ENCODE results near the gene VEZF1. TPM values are rescaled to one million over a fixed set of nuclear protein-coding genes. Genes with fewer than 3 reads are reported as not detected.

Gene VEZF1
- total RNA-seq, 2 experiments from 2014 or later, result 17.9 to 19.6 TPM

DNA sequence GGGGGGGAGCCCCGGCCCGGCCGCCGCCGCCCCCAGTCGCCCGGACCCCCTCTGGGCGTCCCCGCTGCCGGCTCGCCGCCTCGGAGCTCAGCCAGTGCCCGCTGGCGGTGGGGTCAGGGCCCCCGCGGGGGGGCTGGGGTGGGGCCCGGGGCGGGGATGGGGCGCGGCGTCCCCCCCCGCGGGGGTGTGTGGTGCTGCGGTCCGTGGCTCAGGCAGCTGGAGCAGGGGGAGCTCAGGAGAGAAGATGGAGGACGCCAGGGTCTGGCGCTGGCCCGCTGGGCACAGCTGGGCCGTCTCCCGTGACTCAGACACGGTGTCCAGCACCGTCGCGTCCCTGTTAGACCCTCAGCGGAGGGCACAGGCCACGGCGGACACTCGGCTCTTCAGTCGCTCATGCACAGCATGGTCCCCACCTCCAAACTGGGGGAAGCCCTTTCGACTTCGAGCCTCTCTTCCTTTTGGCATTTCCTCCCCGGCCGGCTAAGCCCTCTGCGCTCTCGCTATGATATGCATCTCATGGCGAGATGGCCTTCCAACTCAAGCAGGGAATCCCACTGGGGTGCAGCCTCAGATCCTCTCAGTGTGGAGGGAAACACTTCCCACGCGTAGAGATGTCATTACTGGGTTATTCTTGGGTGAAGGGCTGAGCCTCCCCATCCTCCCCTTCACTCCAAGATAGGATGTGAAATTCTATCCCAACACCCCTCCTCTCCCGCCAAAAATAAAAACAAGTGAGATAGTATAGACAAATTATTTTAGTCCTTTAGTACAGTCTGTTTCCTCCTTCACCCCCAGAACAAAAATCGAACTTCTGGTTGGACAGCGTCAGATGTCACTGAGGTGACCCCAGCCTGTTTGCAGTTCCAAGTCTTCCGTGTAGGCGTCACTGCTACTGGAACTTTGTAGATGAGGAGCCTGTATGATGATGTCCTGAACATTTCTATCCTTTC, 522 bp upstream of the VEZF1 start:
- intact Hi-C loops (cut with micrococcal nuclease), result loop anchor here (5.0 kb wide), 1 partner anchor 36 kb away; no protein-coding TSS in a partner anchor
- peaks cover 62% of the 10 kb centered on the region for H3K4me1 Mint-ChIP-seq (ENCODE audit: low read depth)
- ATAC-seq, result peak; percentile 60
- H3K9me3 Mint-ChIP-seq, result no peaks in the 10 kb centered on the region
- H3K27ac Mint-ChIP-seq, result peak overlapping the region; percentile 89
- peak; percentile 65 for DNase-seq
- CTCF ChIA-PET, result interaction anchor here (1.2 to 4.1 kb wide), 5 partner anchors 9 to 130 kb away, joined by 3 to 54 read pairs (median 6); no protein-coding TSS in a partner anchor
- no peak for TF ChIP-seq CTCF (IDR thresholded peaks at IDR 0.05)
- peaks cover 19% of the 10 kb centered on the region for H3K36me3 Mint-ChIP-seq (ENCODE audit: low read depth)
- H3K27me3 Mint-ChIP-seq, result no peaks in the 10 kb centered on the region
- POLR2A ChIA-PET, result interaction anchor here (1.0 to 12.1 kb wide), 9 partner anchors 8 to 139 kb away, joined by 3 to 230 read pairs (median 3); partner anchors contain the start of genes MRPS23 and SRSF1
- peak overlapping the region; percentile 81 for H3K4me3 Mint-ChIP-seq

GRCh38 chr17:57986841-57987580, 1.0 kb downstream of the VEZF1 start:
- Mint-ChIP-seq H3K27ac (peak overlapping the region; percentile 91), H3K9me3 (no peaks in the 10 kb centered on the region), H3K4me3 (peak overlapping the region; percentile 87), H3K27me3 (no peaks in the 10 kb centered on the region), H3K36me3 (ENCODE audit: low read depth) (peaks cover 26% of the 10 kb centered on the region), H3K4me1 (ENCODE audit: low read depth) (peaks cover 71% of the 10 kb centered on the region)
- DNase-seq (peak; percentile 74), ATAC-seq (peak; percentile 43)
- ChIA-PET CTCF (interaction anchor here (1.1 to 3.0 kb wide), 9 partner anchors 8 to 153 kb away, joined by 3 to 32 read pairs (median 10); partner anchors contain the start of gene CUEDC1), POLR2A (interaction anchor here (1.0 to 1.9 kb wide), 6 partner anchors 9 to 124 kb away, joined by 3 to 16 read pairs (median 4); no protein-coding TSS in a partner anchor)
- no peak for TF ChIP-seq CTCF (IDR thresholded peaks at IDR 0.05)
- intact Hi-C loops (cut with micrococcal nuclease), result loop anchor here (5.0 kb wide), 1 partner anchor 35 kb away; no protein-coding TSS in a partner anchor

DNA sequence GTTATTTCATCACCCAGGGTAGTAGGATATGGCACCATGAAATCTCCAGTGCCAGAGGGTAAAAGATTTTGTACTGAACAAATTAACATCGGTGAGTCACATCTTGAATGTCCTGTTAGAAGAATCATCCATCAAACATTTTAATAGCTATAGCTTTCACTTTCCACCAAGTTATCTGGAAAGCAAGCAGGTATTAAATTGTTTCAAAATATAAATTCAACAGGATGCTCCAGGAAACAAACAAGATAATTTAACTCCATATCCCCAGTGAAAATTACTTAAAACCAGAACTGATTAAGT, 2.4 kb downstream of the VEZF1 start:
- ChIA-PET POLR2A (interaction anchor here (0.8 to 1.9 kb wide), 4 partner anchors 11 to 118 kb away, joined by 3 to 16 read pairs (median 4); partner anchors contain the start of gene SRSF1), CTCF (interaction anchor here (0.7 to 3.0 kb wide), 13 partner anchors 8 to 152 kb away, joined by 3 to 32 read pairs (median 7); partner anchors contain the start of gene CUEDC1)
- no peaks in the 10 kb centered on the region for H3K9me3 Mint-ChIP-seq
- peaks cover 71% of the 10 kb centered on the region for H3K4me1 Mint-ChIP-seq (ENCODE audit: low read depth)
- peak overlapping the region; percentile 38 for H3K4me3 Mint-ChIP-seq
- ATAC-seq, result no peak
- TF ChIP-seq CTCF (IDR thresholded peaks at IDR 0.05), result no peak
- H3K27ac Mint-ChIP-seq, result no peak overlapping the region
- intact Hi-C loops (cut with micrococcal nuclease), result loop anchor here (5.0 kb wide), 1 partner anchor 33 kb away; no protein-coding TSS in a partner anchor
- H3K36me3 Mint-ChIP-seq (ENCODE audit: low read depth), result peaks cover 34% of the 10 kb centered on the region
- no peaks in the 10 kb centered on the region for H3K27me3 Mint-ChIP-seq
- no peak for DNase-seq

- H3K9me3 Mint-ChIP-seq, result no peaks in the 10 kb centered on the region
- peaks cover 39% of the 10 kb centered on the region for H3K36me3 Mint-ChIP-seq (ENCODE audit: low read depth)
These were observed 2.9 kb downstream of the VEZF1 start for GRCh38 chr17:57984936-57985674.

More at GRCh38 chr17:57984936-57985674, 2.9 kb downstream of the VEZF1 start:
- Mint-ChIP-seq H3K27ac (no peak overlapping the region), H3K4me3 (peak overlapping the region; percentile 38), H3K27me3 (no peaks in the 10 kb centered on the region), H3K4me1 (ENCODE audit: low read depth) (peaks cover 70% of the 10 kb centered on the region)
- ChIA-PET CTCF (interaction anchor here (0.7 to 3.0 kb wide), 12 partner anchors 9 to 151 kb away, joined by 3 to 32 read pairs (median 6); partner anchors contain the start of gene CUEDC1), POLR2A (interaction anchor here (1.2 to 1.3 kb wide), 2 partner anchors 14 to 21 kb away, joined by 4 to 5 read pairs; partner anchors contain the start of gene SRSF1)
- no peak for ATAC-seq
- no peak for DNase-seq
- intact Hi-C loops (cut with micrococcal nuclease), result loop anchor here (5.0 kb wide), 1 partner anchor 33 kb away; no protein-coding TSS in a partner anchor
- no peak for TF ChIP-seq CTCF (IDR thresholded peaks at IDR 0.05)

Data from activated CD8-positive, alpha-beta T cell treated with anti-CD3 and anti-CD28 coated beads for 36 hours (primary cell).